Measurements from ENCODE around the gene TMEM25. TPM values are rescaled to one million over a fixed set of nuclear protein-coding genes. Genes with fewer than 3 reads are reported as not detected.

TMEM25 gene
- total and polyA plus RNA-seq, 12 donors = 3.9 to 16.2 (median 11.4) TPM

DNA sequence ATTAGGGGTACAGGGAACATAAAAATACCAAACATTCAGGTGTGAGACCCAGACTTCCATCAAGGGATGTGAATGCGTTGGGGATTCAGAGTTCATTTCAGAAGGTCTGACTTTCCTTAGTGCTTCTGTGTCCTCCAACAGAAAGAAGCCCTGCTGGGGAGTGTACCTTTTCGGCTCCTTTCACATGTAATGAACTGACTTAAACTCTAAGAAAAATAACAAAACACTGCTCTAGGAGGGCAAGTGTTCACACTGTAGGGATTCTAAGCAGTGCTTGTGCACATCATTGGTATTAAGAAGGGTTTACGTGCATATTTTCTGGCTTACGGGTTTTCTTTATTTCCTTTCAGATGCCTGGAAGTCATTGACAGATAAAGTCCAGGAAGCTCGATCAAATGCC, 19.4 kb upstream of the TMEM25 start:
- DNase-seq (no peak), ATAC-seq (no peak)
- 90 to 92% methylated on average over 5 of the region's 5 CpGs for WGBS, 2 donors
- Histone ChIP-seq H3K36me3 (peaks cover 11 to 100% (median 83%) of the 10 kb centered on the region in 9 donors), H3K9me3 (no peaks in the 10 kb centered on the region), H3K27me3 (no peaks in the 10 kb centered on the region), H3K4me1 (no peaks in the 10 kb centered on the region), H3K4me3 (no peak overlapping the region), H3K27ac (no peak overlapping the region)
- TF ChIP-seq, protein P1, sequence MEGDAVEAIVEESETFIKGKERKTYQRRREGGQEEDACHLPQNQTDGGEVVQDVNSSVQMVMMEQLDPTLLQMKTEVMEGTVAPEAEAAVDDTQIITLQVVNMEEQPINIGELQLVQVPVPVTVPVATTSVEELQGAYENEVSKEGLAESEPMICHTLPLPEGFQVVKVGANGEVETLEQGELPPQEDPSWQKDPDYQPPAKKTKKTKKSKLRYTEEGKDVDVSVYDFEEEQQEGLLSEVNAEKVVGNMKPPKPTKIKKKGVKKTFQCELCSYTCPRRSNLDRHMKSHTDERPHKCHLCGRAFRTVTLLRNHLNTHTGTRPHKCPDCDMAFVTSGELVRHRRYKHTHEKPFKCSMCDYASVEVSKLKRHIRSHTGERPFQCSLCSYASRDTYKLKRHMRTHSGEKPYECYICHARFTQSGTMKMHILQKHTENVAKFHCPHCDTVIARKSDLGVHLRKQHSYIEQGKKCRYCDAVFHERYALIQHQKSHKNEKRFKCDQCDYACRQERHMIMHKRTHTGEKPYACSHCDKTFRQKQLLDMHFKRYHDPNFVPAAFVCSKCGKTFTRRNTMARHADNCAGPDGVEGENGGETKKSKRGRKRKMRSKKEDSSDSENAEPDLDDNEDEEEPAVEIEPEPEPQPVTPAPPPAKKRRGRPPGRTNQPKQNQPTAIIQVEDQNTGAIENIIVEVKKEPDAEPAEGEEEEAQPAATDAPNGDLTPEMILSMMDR (IDR thresholded peaks at IDR 0.05) = no peak
- intact Hi-C loops (cut with DNase I) = no loop called here

DNA sequence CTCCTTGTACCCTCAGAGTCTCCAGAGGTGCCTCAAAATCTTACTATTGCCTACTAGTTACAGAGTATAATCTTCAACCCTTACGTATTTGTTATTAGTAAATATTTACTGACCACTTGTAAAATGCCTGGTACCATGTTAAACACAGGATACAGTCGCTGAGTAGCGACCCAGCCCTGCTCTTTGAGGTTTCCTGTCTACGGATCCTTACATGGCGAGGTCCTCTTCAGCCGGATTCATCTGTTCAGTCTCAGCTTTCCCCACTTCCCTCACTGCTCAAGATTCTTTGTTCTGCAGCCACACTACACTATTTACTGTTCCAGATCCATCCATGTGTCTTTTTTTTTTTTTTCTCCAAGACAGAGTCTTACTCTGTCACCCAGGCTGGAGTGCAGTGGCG, 16.9 kb upstream of the TMEM25 start:
- DNase-seq (no peak), ATAC-seq (no peak)
- intact Hi-C loops (cut with DNase I) = no loop called here
- no peak overlapping the region for H3K27ac ChIP-seq
- H3K4me3 ChIP-seq = no peak overlapping the region
- 81 to 87% methylated on average over 7 of the region's 7 CpGs for WGBS, 2 donors
- H3K36me3 ChIP-seq = peaks cover 6 to 100% (median 71%) of the 10 kb centered on the region in 9 donors
- no peaks in the 10 kb centered on the region for H3K9me3 ChIP-seq
- no peaks in the 10 kb centered on the region for H3K27me3 ChIP-seq
- H3K4me1 ChIP-seq = no peaks in the 10 kb centered on the region
- TF ChIP-seq, protein P1 (IDR thresholded peaks at IDR 0.05) = no peak

- Histone ChIP-seq H3K36me3 (peaks cover 4 to 100% (median 62%) of the 10 kb centered on the region in 9 donors), H3K4me1 (peaks cover 0 to 9% (median 0%) of the 10 kb centered on the region in 9 donors), H3K9me3 (no peaks in the 10 kb centered on the region), H3K27me3 (no peaks in the 10 kb centered on the region), H3K27ac (no peak overlapping the region), H3K4me3 (no peak overlapping the region)
- intact Hi-C loops (cut with DNase I) = no loop called here
- TF ChIP-seq, protein P1 (IDR thresholded peaks at IDR 0.05) = no peak
- DNase-seq (no peak), ATAC-seq (no peak)
- 84 to 87% methylated on average over 6 of the region's 6 CpGs for WGBS, 2 donors
Observed at GRCh38 chr11:118519549-118519948, 11.4 kb upstream of the TMEM25 start.

DNA sequence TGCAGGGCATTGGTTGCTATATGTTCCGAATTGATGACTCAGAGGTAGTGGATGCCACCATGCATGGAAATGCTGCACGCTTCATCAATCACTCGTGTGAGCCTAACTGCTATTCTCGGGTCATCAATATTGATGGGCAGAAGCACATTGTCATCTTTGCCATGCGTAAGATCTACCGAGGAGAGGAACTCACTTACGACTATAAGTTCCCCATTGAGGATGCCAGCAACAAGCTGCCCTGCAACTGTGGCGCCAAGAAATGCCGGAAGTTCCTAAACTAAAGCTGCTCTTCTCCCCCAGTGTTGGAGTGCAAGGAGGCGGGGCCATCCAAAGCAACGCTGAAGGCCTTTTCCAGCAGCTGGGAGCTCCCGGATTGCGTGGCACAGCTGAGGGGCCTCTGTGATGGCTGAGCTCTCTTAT, 9.1 kb upstream of the TMEM25 start:
- intact Hi-C loops (cut with DNase I) = no loop called here
- Histone ChIP-seq H3K4me1 (peaks cover 0 to 11% (median 0%) of the 10 kb centered on the region in 9 donors), H3K27me3 (no peaks in the 10 kb centered on the region), H3K36me3 (peaks cover 0 to 88% (median 55%) of the 10 kb centered on the region in 9 donors), H3K9me3 (no peaks in the 10 kb centered on the region), H3K27ac (no peak overlapping the region), H3K4me3 (no peak overlapping the region)
- TF ChIP-seq, protein P1 (IDR thresholded peaks at IDR 0.05) = no peak
- ATAC-seq (peak in 4 of 8 donors; percentile 13 to 38 (median 24)), DNase-seq (no peak)
- 74 to 78% methylated on average over 13 of the region's 13 CpGs for WGBS, 2 donors

All from heart right ventricle (tissue), 16 donors.